ENCODE data around the gene ABCC5. TPM values are rescaled to one million over a fixed set of nuclear protein-coding genes. Genes with fewer than 3 reads are reported as not detected.

Gene ABCC5
- total RNA-seq, 4 donors from 2014 or later: 15.9 to 46.0 (median 23.3) TPM

DNA sequence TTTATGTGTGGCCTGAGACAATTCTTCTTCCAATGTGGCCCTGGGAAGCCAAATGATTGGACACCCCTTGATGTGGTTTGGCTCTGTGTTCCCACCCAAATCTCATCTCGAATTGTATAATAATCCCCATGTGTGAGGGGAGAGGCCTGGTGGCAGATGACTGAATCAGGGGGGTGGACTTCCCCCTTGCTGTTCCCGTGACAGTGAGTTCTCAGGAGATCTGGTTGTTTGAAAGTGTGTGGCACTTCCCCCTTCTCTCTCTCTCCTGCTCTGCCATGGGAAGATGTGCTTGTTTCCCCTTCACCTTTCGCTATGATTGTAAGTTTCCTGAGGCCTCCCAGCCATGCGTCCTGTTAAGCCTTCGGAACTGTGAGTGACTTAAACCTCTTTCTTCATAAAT lies 72.9 kb downstream of the ABCC5 start:
- no peaks in the 10 kb centered on the region for H3K36me3 ChIP-seq
- intact Hi-C loops (cut with DNase I; ENCODE audit: low total_unique reads): no loop called here
- TF ChIP-seq POLR2A (IDR thresholded peaks at IDR 0.05): no peak
- TF ChIP-seq, protein P1, sequence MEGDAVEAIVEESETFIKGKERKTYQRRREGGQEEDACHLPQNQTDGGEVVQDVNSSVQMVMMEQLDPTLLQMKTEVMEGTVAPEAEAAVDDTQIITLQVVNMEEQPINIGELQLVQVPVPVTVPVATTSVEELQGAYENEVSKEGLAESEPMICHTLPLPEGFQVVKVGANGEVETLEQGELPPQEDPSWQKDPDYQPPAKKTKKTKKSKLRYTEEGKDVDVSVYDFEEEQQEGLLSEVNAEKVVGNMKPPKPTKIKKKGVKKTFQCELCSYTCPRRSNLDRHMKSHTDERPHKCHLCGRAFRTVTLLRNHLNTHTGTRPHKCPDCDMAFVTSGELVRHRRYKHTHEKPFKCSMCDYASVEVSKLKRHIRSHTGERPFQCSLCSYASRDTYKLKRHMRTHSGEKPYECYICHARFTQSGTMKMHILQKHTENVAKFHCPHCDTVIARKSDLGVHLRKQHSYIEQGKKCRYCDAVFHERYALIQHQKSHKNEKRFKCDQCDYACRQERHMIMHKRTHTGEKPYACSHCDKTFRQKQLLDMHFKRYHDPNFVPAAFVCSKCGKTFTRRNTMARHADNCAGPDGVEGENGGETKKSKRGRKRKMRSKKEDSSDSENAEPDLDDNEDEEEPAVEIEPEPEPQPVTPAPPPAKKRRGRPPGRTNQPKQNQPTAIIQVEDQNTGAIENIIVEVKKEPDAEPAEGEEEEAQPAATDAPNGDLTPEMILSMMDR (IDR thresholded peaks at IDR 0.05): no peak
- DNase-seq: no peak
- no peaks in the 10 kb centered on the region for H3K9me3 ChIP-seq
- H3K27me3 ChIP-seq: no peaks in the 10 kb centered on the region
- no peak overlapping the region for H3K27ac ChIP-seq
- H3K4me1 ChIP-seq: no peaks in the 10 kb centered on the region
- H3K4me3 ChIP-seq: no peak overlapping the region

DNA sequence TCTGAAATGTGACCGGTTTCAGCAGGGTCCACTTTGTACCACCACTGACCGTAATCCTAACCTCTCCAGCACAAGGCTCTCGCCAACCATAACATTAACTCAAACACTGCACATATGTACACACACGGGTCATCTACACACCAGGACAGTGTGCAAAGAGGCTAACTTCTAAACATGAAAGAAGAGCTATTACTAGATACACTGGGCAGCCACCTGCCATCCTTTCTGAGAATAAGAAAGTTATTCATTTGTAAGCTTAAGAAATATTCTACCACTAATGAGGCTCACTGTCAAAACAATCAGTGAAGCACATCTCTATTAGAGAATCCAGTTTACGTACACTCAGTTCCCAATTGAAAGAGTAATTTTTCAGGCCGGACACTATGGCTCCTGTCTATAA lies 73.9 kb downstream of the ABCC5 start:
- DNase-seq: no peak
- H3K27ac ChIP-seq: no peak overlapping the region
- no peaks in the 10 kb centered on the region for H3K9me3 ChIP-seq
- intact Hi-C loops (cut with DNase I; ENCODE audit: low total_unique reads): no loop called here
- H3K4me3 ChIP-seq: no peak overlapping the region
- H3K36me3 ChIP-seq: no peaks in the 10 kb centered on the region
- TF ChIP-seq, protein P1 (IDR thresholded peaks at IDR 0.05): no peak
- no peak for TF ChIP-seq POLR2A (IDR thresholded peaks at IDR 0.05)
- no peaks in the 10 kb centered on the region for H3K4me1 ChIP-seq
- no peaks in the 10 kb centered on the region for H3K27me3 ChIP-seq

DNA sequence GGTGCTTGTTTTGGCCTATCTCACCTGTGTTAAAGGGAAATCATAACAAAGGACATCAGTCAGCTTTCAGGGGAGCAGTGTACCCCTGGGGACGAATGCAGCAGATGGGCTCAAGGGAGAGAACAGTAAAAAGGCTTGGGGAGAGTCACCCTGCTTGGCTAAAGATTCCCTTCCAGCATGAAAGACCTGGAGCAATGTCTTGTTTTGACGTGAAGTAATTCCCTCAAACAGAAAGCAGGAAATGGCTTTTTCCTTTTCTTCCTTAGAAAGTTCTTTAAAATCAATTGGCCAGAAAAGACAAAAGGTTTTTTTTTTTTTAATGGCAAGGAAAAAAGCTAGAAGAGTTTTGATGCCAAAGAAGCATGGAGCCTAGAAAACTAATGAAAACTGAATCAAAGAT lies 76.5 kb downstream of the ABCC5 start:
- no peaks in the 10 kb centered on the region for H3K36me3 ChIP-seq
- no peak overlapping the region for H3K4me3 ChIP-seq
- TF ChIP-seq POLR2A (IDR thresholded peaks at IDR 0.05): no peak
- TF ChIP-seq, protein P1 (IDR thresholded peaks at IDR 0.05): no peak
- H3K27me3 ChIP-seq: no peaks in the 10 kb centered on the region
- no peak for DNase-seq
- H3K4me1 ChIP-seq: no peaks in the 10 kb centered on the region
- intact Hi-C loops (cut with DNase I; ENCODE audit: low total_unique reads): no loop called here
- no peaks in the 10 kb centered on the region for H3K9me3 ChIP-seq
- no peak overlapping the region for H3K27ac ChIP-seq

DNA sequence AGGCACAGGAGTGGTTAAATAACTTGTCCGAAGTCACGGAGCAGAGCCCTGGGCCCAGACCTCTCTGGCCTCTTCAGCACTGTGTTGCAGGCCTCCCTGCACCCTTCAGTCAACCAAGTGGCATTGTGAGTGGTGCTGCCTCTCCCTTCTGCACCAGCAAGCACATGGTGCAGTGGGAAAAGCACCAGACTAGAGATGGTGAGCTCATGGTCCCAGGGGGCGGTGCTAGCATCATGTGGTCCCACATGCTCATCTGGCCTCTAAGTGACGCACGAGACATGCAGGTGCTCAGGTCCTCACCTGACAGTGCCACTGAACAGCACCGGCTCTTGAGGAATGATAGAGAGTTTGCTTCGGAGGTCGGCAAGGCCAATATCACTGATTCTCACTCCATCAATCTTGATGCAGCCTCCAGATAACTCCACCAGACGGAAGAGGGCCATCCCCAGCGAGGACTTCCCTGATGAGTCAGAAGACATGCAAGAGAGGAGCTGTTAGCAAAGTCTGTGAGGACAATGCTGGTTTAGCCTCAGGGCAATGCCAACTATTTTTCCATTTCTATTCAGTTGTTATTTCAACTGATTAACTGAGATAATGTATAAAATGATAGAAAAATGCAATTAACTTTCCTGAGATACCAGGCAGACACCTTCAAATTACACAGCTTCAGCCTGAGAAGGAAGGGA lies 79.9 kb downstream of the ABCC5 start:
- no peak overlapping the region for H3K27ac ChIP-seq
- no peak for DNase-seq
- H3K9me3 ChIP-seq: no peaks in the 10 kb centered on the region
- no peaks in the 10 kb centered on the region for H3K27me3 ChIP-seq
- no peaks in the 10 kb centered on the region for H3K4me1 ChIP-seq
- no peak overlapping the region for H3K4me3 ChIP-seq
- intact Hi-C loops (cut with DNase I; ENCODE audit: low total_unique reads): no loop called here
- TF ChIP-seq POLR2A (IDR thresholded peaks at IDR 0.05): no peak
- TF ChIP-seq, protein P1 (IDR thresholded peaks at IDR 0.05): no peak
- no peaks in the 10 kb centered on the region for H3K36me3 ChIP-seq

DNA sequence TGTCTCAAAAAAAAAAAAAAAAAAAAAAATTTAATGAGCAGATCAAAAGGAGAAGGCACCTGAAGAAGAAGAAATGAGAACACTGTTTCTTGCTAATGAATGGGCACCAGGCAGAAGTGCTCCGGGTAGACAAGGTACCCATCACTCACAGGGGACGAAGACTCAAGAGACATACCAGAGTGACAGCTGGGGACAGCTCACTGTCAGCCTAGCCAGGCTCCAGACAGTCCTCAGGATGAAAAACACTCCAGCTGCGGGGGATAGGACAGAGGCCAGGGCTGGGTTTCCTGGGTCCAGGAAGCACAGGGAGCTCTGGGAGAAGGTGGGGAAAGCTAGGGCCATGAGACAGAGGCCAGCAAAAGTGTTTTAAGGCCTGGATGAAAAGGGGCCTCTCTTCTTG lies 84.5 kb downstream of the ABCC5 start:
- intact Hi-C loops (cut with DNase I; ENCODE audit: low total_unique reads): no loop called here
- H3K4me3 ChIP-seq: no peak overlapping the region
- TF ChIP-seq POLR2A (IDR thresholded peaks at IDR 0.05): no peak
- TF ChIP-seq, protein P1 (IDR thresholded peaks at IDR 0.05): no peak
- no peaks in the 10 kb centered on the region for H3K36me3 ChIP-seq
- H3K9me3 ChIP-seq: no peaks in the 10 kb centered on the region
- H3K27me3 ChIP-seq: no peaks in the 10 kb centered on the region
- DNase-seq: no peak
- no peak overlapping the region for H3K27ac ChIP-seq
- H3K4me1 ChIP-seq: no peaks in the 10 kb centered on the region

All from uterus (tissue), 4 donors.